GM18520 (cell line): ENCODE results near the gene MRPS9.

Source experiments
- ATAC-seq: cut with Tn5 transposase; IDR thresholded peaks from one replicate; pipeline ENCODE4 v1.9.1; 2021; ENCODE audit not compliant: unreplicated experiment

Gene MRPS9

DNA sequence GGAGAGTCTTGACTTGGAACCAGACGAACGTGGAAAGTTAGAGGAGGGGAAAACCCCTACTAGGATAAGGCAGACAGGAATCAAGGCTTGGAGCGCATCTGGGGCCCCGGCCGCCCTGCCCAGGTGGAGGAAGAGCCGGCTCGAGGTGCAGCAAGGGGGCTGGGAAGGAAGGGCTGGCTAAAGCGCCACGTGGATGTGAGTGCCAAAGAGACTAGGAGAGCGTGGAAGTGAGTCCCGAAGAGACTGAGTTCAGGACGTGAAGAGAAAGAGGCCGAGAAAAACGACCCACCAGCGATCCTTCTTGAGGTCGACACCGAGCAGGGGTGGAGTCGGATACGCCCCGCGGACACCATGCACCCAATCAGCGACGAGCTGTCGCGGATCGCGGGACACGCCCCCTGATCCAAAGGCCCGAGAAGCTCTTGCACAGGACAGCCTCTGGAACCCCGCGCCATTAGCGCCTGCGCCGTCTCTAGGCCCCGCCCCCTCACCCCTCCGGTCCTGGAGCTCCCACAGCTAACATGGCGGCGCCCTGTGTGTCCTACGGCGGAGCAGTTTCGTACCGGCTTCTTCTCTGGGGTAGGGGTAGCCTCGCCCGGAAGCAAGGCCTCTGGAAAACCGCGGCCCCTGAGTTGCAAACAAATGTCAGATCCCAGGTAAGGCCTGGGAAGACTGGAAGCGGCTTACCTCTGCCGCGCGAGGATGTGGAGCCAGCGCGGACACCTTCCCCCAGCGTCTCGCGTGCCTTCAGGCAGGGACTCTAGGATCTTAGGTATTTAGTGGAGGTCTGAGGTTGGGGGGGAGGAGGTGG lies at the start of gene MRPS9:
TSS of gene MRPS9 (plus strand) at position 498 of the 811 bp plus-strand sequence. CDS start at position 522, 24 bp downstream.
- peak; percentile 99 for ATAC-seq

DNA sequence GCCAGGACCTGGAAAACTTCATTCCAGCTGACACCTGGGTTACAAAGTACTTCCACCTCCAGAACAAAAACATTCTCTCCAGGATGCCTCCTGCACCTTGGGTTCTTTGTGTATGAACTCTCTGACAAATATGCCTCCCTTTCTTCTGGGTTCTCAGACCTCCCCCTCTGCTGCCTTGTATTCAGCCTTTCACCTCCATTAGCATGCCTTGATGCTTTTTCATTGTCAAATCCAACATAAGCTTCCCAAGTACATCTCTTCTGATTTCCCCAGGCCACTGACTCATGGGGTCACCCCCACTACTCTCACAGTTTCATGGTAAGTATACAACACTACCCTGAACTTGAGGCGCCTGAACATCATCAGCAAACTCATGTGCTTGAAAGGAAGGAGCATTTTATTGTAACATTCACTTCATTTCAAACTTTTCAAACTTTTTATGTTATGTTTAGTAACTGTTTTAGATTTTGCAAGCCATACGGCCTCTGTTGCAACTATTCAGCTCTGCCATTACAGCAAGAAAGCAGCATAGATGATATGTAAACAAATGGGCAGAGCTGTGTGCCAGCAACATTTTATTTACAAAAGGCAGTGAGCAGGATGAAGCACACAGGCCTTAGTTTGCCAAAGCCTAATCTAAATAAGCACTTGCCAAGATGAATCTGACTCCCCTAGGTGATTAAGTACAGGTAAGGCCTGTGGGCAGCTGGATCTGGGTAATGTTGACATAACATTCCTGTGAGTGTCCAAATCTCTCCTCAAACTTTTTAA lies 32.5 kb upstream of the MRPS9 start:
- no peak for ATAC-seq

DNA sequence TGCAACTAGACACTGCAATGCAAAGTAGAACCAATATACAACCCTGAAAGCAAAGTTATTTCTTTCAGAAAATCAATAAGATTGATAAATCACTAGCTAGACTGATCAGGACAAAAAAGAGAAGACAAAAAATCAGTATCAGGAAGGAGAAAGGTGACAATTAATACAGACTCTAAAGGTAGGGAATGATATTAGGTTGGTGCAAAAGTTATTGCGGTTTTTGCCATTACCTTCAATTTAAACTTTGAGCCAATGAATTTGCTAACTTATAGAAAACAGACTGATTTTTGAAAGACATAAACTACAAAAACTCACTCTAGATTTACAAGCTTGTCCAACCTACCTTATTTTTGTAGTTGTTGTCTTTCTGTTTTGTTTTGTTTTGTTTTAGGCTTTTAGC lies 30.5 kb upstream of the MRPS9 start:
- ATAC-seq, result no peak

DNA sequence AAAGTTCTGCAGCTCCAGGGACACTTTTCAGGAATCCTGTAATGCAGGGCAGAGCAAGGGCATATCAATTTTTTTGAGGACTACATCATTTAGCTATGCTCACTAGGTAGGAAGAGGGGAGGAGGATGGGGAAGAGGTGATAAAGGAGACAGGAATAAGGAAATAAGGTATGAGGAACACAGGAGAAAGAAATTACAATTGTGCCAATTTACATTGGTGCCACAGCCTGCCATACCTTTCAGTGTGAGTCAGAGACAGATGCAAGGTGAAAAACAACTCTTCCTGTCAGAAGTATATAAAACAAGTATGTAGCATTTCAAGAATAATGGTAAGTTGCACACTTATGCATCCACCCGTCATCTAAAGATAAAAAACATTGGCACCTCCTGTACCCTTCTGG lies 5.4 kb upstream of the MRPS9 start:
- ATAC-seq, result no peak

DNA sequence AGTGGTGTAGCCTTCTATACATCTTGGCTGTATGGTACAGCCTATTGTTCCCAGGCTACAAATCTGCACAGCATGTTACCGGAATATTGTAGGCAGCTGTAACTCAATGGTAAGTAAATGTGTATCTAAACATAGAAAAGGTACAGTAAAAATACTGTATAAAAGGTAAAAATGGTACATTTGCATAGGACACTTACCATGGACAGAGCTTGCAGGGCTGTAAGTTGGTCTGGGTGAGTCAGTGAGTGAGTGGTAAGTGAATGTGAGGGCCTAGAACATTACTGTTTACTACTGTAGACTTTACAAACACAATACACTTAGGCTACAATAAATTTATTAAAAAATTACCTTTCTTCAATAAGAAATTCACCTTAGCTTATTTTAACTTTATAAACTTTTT lies 3.7 kb upstream of the MRPS9 start:
- ATAC-seq, result no peak

DNA sequence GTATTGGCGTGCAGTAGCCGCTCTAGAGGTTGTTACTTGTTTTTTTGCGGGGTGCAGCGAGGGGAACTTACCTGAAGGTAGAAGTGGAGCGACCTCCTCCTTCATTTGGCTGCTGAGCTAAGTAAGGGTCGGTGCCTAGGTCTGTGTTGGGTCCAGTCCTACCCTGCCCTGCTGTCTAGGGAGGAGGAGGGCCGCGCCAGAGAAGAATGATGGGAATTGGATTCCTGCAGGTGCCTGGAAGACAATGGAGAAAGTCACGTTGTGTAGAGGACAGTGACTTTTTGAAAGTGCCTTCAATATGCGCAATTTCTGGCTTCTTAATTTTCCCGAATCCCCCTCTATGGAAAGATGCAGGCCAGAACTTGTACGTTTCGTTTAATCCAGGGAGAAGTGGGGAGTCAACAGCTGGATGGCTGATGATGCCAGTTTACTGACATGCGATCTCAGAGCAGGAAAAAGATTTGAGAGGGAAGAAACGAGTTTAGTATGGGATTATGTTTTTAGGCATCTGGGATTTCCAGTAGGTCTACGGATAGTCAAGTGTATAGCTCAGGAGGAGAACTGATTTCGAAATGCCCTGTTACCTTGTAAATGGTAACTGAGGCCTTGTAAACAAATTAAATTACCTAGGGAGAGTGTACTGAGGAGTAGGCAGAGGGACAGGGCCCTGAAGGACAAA lies 653 bp downstream of the MRPS9 start:
- no peak for ATAC-seq

DNA sequence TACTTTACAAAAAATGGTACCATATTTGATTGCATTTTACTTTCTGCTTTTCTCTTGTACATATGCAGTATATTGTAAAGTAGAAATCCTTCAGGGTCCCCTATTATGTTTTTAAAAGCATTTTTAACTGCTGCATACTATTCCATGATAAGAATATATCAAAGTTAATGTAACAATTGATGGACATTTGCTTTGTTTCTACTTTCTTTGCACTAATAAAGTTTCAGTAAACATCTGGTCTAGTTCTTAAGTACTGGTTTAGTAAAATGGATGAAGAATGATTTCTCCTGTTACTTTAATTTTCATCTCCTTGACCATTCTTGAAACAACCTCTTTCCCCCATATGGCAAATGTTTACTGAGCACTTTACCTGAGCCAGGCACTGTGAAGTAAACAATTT lies 1.7 kb downstream of the MRPS9 start:
- no peak for ATAC-seq

DNA sequence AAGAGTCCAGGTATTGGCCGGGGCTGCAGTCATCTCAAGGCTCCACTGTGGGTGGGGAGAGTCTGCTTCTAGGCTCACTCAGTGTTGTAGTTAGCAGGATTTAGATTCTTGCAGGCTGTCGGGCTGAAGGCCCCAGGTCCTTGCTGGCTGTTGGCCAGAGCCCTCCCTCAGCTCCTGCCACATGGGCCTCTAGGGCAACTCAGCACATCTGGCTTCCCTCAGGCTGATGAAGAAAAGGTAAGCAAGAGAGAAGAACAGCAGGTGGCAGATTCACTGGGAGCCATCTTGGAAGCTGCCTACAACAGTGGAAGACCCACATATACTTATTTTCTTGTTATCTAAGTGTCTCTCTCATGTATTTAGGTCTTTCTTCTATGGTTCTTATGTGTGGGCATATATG lies 4.3 kb downstream of the MRPS9 start:
- ATAC-seq, result no peak

DNA sequence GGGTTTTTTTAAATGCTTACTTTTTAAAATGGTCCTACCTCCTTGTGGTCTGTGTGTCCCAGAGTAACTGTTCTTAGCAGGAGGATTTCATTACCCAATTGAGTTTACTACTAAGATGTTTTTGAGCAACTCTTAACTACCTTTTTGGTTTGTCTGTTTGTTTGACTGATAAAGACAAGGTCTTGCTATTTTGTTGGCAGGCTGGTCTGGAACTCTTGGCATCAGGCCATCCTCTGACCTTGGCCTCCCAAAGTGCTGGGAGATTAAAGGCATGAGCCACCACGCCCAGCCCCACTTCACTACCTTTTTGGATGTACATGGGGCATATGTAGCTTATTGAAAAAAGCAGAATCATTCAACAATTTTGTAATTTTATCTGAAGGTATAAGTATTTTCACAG lies 14.9 kb downstream of the MRPS9 start:
- ATAC-seq, result no peak

DNA sequence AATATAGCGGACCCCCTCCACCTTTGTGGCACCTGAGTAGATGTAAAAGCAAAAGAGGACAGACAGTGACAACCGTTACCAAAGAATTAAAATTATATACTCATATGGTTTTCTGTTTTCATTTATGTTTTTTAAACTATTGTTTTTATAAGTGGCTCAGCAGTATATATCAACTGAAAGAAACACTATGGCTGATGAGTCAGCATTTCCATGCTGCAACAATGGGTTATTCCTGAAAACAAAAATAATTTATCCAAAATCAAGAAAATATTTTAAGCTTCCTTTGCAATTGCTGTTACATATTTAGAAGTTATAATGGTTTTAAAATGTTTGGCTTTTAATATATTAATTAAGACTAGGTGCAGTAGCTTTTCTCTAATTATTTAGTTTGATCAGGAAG lies 17.7 kb downstream of the MRPS9 start:
- ATAC-seq, result no peak

DNA sequence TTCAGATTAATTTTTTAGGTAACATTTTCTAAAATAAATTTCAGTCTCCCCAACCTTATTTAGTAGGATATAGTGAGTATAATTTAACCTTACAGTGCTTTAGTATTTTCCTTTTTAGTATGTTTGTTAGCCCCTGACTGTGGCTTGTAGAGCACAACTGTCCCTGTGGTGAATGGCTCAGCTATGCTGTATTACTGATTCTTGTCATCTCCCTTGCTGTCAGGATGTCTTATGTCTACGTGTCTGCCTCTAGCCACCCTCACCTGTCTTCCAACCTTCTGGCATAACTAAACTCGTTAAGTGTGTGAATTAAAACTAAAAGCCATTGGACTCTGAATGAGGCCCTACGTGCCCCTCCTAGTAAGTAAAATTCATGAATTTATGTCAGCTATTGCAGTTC lies 18.4 kb downstream of the MRPS9 start:
- no peak for ATAC-seq

DNA sequence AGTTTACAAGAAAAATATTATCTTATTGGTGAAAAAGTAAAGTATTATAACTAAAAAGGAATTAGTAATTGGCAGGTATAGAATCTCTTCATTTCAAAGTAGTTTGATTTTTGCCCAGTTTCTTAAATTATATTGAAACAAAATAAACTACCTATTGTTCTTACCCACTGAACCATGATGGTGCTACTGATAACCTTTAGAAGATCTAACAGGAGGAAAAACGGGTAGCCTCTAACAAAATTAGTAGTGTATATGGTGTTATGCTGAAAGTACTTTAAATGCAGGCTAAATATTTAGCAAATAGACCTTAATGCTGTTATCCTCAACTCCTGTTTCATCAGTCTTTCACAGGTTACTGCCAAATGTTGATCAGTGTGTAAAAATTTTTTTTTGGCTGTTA lies 19.1 kb downstream of the MRPS9 start:
- no peak for ATAC-seq

DNA sequence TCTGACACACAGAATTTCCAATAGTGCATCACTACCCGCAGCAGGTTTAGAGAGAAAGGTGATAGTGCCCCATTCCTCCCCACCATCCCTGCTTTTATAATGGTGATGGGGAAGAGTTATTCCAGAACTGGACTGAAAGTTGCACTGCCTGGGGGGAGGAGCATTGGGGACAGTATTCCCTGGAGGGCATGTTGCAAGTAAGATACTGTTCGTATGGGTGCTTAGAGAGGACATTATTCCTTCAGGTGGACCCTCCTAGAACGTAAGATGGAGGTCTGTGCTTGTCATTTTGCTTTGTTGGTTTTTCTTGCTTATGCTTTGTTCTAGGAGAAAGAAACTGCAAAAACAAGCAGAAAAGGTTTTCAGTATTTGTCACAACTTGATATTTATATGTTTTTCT lies 23.7 kb downstream of the MRPS9 start:
- ATAC-seq, result no peak

DNA sequence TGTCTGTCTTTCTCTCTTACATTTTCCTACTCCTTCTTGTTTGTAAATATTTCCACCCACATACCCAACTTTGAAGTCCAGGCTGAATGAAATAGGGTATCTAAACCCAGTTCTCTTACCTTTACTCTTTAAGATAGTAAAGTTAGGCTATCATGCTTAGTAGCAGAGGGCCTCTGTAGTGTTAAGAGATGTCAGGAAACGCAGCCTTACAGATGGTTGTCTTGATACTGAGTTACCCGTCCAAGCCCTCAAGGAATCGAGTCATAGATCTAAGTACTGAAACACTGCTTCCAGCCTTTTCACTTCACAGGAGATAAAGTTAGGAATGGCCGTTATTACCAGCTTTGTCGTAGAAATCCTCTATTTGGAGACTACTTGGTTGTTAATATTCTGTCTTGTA lies 24.3 kb downstream of the MRPS9 start:
- ATAC-seq, result no peak

DNA sequence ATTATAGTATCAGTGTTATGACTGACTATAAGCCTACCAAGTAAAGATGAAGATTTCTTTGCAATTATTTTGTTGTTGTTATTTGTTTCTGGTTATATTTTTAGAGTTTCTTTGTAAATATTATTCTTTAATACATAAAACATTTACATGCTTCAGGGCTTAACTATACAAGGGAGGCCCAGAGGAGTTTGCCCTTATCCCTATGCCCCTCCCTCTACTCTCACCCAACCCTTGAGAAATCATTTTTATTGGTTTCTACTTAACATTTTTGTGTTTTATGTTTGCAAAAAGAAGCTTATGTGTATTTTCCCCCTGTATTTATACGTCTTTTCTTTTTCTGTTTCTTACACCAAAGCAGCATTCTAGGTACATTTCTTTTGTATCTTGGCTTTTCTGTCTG lies 30.5 kb downstream of the MRPS9 start:
- ATAC-seq, result no peak

DNA sequence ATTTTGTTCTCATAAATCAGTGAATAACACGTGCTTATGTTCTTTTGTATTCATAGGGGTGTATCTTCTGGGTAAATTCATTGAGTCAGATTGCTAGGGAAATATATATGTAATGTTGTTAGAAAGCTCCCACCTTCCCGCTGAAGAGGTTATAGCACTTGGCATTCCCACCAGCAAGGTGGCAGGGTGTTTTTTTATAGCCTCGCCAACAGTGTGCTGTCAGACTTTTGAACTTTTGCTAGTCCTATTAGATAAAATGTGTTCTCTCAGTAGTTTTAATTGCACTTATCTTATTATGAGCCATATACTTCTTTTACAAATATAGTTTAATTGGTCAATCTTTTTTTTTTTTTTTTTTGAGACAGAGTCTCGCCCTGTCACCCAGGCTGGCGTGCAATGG lies 31.0 kb downstream of the MRPS9 start:
- ATAC-seq, result no peak

DNA sequence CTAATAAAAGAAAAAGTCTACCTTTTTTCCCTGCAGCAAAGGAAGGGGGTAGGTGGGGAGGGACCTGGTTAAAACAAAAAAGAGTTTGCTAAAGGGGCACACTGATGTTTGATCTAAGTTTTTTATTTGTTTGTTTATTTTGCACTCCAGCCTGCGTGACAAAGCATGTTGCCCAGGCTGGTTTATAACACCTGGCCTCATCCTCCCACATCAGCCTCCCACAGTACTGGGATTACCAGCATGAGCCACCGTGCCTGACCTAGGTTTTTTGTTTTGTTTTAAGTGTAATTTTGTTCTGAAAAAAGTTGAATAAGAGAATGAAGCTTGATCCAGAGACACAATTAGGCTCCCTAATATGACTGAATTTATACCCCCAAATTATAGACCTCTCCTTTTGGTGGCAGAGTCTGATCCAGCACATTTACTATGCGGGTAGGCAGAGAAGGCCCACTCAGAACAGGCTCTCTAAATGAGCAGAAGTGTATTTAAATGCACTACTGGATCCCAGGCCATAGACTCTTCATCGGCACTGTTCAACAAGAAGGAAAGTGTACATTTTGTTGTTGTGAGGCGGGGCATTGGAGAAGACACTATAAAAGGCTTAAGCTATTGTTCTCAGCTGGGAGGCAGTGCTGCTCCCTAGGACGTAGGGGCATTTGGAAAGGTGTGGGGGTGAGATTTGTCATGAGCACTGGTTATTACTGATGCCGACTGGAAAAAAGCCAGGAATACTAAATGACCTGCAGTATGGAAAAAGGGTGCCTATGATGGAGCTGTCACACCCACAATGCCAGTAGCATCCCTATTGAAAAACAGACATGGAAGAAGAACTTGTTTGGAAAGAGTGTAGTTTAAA lies 32.4 kb downstream of the MRPS9 start:
- ATAC-seq, result no peak

DNA sequence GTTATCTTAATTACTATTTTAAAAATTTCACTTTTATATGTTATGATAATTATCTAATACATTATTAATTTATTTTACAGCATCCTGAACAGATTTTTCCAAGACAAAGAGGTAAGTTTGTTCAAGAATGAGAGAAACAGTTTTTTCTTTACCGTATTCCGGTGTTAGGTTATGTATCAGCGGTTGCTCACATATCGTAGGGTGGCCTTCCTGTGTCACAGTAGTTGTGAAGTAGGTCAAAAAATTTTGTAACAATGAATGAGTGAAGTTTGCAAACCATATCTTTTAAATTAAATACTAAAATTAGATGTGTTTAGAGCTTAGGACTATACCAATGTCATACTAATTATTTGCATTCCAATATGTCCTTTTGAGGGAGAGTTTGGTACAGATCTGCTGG lies 33.5 kb downstream of the MRPS9 start:
- ATAC-seq, result no peak

DNA sequence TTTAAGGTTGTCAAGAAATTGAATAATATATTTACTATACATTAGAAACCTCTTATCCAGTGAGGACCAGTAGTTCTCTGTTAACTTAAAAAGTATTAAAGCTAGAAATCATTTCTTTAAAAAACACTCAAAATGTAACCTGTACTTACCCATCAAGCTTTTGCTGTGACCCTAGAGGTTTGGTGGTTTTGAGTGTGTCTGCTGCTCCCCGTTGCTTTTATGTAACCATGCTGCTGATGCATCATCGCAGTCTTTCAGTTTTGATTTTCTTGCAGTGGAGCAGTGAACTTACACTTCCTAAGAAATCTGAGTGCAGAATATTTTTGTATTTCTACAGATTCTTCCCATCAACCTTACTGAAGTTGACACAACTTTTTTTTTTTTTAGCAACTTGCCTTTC lies 34.2 kb downstream of the MRPS9 start:
- ATAC-seq, result peak; percentile 87

DNA sequence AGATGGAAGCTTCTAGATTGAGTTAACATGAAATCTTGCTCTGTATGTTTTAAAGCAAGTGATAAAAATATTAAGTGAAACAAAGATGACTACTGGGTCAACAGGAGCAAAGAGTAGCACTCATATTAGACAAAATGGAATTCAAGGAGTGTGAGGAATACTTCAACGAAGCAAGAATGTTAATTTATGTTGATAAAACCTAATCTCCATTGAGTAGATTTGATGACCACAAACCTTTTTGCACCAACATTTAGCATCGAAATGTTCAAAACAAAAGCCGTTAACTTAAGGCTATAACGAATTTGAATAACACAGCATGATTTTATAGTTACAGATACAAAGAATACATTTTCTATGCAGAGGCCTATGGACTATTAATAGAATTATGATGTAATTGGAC lies 35.7 kb downstream of the MRPS9 start:
- ATAC-seq, result no peak

DNA sequence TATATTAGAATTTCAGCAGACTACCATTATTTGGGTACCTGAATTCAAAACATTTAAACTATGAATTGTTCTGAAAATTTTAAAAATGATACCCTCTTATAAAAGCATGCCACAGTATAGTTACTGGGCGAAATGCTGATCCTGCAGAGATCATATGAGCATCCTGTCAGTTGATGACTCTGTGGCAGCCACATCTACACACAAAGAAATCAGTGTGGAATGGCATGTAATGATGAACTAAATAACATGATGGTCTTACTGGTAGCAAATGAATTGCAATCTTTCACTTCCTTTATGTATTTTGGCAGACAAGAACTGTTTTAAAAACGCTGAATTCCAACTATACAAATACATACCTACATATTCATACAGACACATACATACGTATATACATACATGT lies 38.3 kb downstream of the MRPS9 start:
- no peak for ATAC-seq
